Endometrial microvascular endothelial cells (primary cell): Measurements from ENCODE around the gene CBX7. TPM values are rescaled to one million over a fixed set of nuclear protein-coding genes. Genes with fewer than 3 reads are reported as not detected.

Experiments used
- in situ Hi-C: cut with HindIII; loops from 2 replicates; pipeline ENCODE4 v1.10.0; 2017; ENCODE audit warnings: low sequenced_read_pairs, low pct_unique_long_range_greater_than_20kb; ENCODE audit errors: inconsistent ontology term
- total RNA-seq: library from RNA; depleted of rRNA; stranded (reverse); fragments of >200 nt; gene quantifications from one replicate; pipeline ENCODE4 v1.2.3, GENCODE V29; 2015; ENCODE audit errors: inconsistent ontology term

CBX7 gene
- total RNA-seq, 1 donor from 2014 or later: 2.2 TPM

GRCh38 chr22:39081598-39081997 is 70.9 kb downstream of the CBX7 start:
- in situ Hi-C loops: no loop called here

- in situ Hi-C loops: no loop called here
These were observed 71.5 kb downstream of the CBX7 start for GRCh38 chr22:39081016-39081415.

Other genes with a start within 250 kb of the CBX7 start
- not detected for gene APOBEC3A, start 195.1 kb downstream of the CBX7 start, total RNA-seq
- 15.1 TPM for gene APOBEC3B, start 170.3 kb downstream of the CBX7 start, total RNA-seq
- gene APOBEC3C, start 138.4 kb downstream of the CBX7 start, total RNA-seq: 20.4 TPM
- 4.9 TPM for gene APOBEC3D, start 131.6 kb downstream of the CBX7 start, total RNA-seq
- 9.4 TPM for gene APOBEC3F, start 111.8 kb downstream of the CBX7 start, total RNA-seq
- 8.1 TPM for gene APOBEC3G, start 75.4 kb downstream of the CBX7 start, total RNA-seq
- gene APOBEC3H, start 55.4 kb downstream of the CBX7 start, total RNA-seq: 1.0 TPM
- gene PDGFB, start 92.3 kb upstream of the CBX7 start, total RNA-seq: 64.7 TPM
- gene RPL3, start 166.9 kb upstream of the CBX7 start, total RNA-seq: 1,837 TPM
- 0.19 TPM for gene SYNGR1, start 197.3 kb upstream of the CBX7 start, total RNA-seq
- gene TAB1, start 247.1 kb upstream of the CBX7 start, total RNA-seq: 14.5 TPM